Measurements from ENCODE around the gene SMIM7. TPM values are rescaled to one million over a fixed set of nuclear protein-coding genes. Genes with fewer than 3 reads are reported as not detected.

Gene SMIM7
- total RNA-seq, 1 experiment from 2014 or later = 107 TPM

GRCh38 chr19:16601378-16602052, 58.4 kb downstream of the SMIM7 start:
- H3K36me3 ChIP-seq = no peaks in the 10 kb centered on the region
- no peak for DNase-seq
- H3K27me3 ChIP-seq = no peaks in the 10 kb centered on the region
- H3K4me1 ChIP-seq = peaks cover 11% of the 10 kb centered on the region
- no peak overlapping the region for H3K4me3 ChIP-seq
- no peaks in the 10 kb centered on the region for H3K9me3 ChIP-seq (replicated peaks)
- no peak overlapping the region for H3K27ac ChIP-seq

- no peak overlapping the region for H3K27ac ChIP-seq
- no peaks in the 10 kb centered on the region for H3K36me3 ChIP-seq
These were observed 59.1 kb downstream of the SMIM7 start for GRCh38 chr19:16600824-16601223.

GRCh38 chr19:16599655-16600346, 60.1 kb downstream of the SMIM7 start:
- no peak overlapping the region for H3K4me3 ChIP-seq
- H3K9me3 ChIP-seq (replicated peaks) = no peaks in the 10 kb centered on the region
- H3K27ac ChIP-seq = no peak overlapping the region
- DNase-seq = no peak
- no peaks in the 10 kb centered on the region; the same call in 1 of the 2 replicates for H3K4me1 ChIP-seq
- no peaks in the 10 kb centered on the region for H3K36me3 ChIP-seq
- H3K27me3 ChIP-seq = no peaks in the 10 kb centered on the region

More at GRCh38 chr19:16600824-16601223, 59.1 kb downstream of the SMIM7 start:
- H3K9me3 ChIP-seq (replicated peaks) = no peaks in the 10 kb centered on the region
- H3K4me3 ChIP-seq = no peak overlapping the region
- no peak for DNase-seq
- no peaks in the 10 kb centered on the region for H3K27me3 ChIP-seq
- peaks cover 5% of the 10 kb centered on the region for H3K4me1 ChIP-seq

GRCh38 chr19:16598848-16599247, 61.1 kb downstream of the SMIM7 start:
- H3K4me1 ChIP-seq = no peaks in the 10 kb centered on the region
- H3K27ac ChIP-seq = no peak overlapping the region

GRCh38 chr19:16596399-16596798, 63.5 kb downstream of the SMIM7 start:
- Histone ChIP-seq H3K4me1 (peaks cover 4% of the 10 kb centered on the region; the same call in 1 of the 2 replicates), H3K27ac (no peak overlapping the region), H3K36me3 (no peaks in the 10 kb centered on the region), H3K27me3 (no peaks in the 10 kb centered on the region), H3K4me3 (no peak overlapping the region), H3K9me3 (replicated peaks) (no peaks in the 10 kb centered on the region)
- no peak for DNase-seq

More at GRCh38 chr19:16598848-16599247, 61.1 kb downstream of the SMIM7 start:
- no peak overlapping the region for H3K4me3 ChIP-seq
- H3K27me3 ChIP-seq = no peaks in the 10 kb centered on the region
- H3K36me3 ChIP-seq = no peaks in the 10 kb centered on the region
- no peaks in the 10 kb centered on the region for H3K9me3 ChIP-seq (replicated peaks)
- DNase-seq = no peak

Other genes with a start within 250 kb of the SMIM7 start
- gene EPS15L1, start 188.2 kb downstream of the SMIM7 start, total RNA-seq (2014; rRNA removed; shearing (Covaris generic)) = 15.6 and 20.1 TPM in 2 replicates
- gene CALR3, start 164.0 kb downstream of the SMIM7 start, total RNA-seq (2014; rRNA removed; shearing (Covaris generic)) = not detected in 2 replicates
- 4.7 and 5.3 TPM in 2 replicates for gene C19orf44, start 163.8 kb downstream of the SMIM7 start, total RNA-seq (2014; rRNA removed; shearing (Covaris generic))
- 21.1 and 23.0 TPM in 2 replicates for gene CHERP, start 117.7 kb downstream of the SMIM7 start, total RNA-seq (2014; rRNA removed; shearing (Covaris generic))
- 40.8 and 40.9 TPM in 2 replicates for gene SLC35E1, start 87.7 kb downstream of the SMIM7 start, total RNA-seq (2014; rRNA removed; shearing (Covaris generic))
- 12.6 and 13.5 TPM in 2 replicates for gene MED26, start 31.9 kb downstream of the SMIM7 start, total RNA-seq (2014; rRNA removed; shearing (Covaris generic))
- 12.1 and 13.4 TPM in 2 replicates for gene TMEM38A, start 995 bp upstream of the SMIM7 start, total RNA-seq (2014; rRNA removed; shearing (Covaris generic))
- not detected in 2 replicates for gene NWD1, start 59.7 kb upstream of the SMIM7 start, total RNA-seq (2014; rRNA removed; shearing (Covaris generic))
- 35.7 and 36.0 TPM in 2 replicates for gene SIN3B, start 169.3 kb upstream of the SMIM7 start, total RNA-seq (2014; rRNA removed; shearing (Covaris generic))
- gene F2RL3, start 228.9 kb upstream of the SMIM7 start, total RNA-seq (2014; rRNA removed; shearing (Covaris generic)) = 0.20 and 0.47 TPM in 2 replicates